Measurements from ENCODE around the gene DISP2. TPM values are rescaled to one million over a fixed set of nuclear protein-coding genes. Genes with fewer than 3 reads are reported as not detected.

Gene DISP2
- total RNA-seq, 1 experiment from 2014 or later: 0.21 TPM

DNA sequence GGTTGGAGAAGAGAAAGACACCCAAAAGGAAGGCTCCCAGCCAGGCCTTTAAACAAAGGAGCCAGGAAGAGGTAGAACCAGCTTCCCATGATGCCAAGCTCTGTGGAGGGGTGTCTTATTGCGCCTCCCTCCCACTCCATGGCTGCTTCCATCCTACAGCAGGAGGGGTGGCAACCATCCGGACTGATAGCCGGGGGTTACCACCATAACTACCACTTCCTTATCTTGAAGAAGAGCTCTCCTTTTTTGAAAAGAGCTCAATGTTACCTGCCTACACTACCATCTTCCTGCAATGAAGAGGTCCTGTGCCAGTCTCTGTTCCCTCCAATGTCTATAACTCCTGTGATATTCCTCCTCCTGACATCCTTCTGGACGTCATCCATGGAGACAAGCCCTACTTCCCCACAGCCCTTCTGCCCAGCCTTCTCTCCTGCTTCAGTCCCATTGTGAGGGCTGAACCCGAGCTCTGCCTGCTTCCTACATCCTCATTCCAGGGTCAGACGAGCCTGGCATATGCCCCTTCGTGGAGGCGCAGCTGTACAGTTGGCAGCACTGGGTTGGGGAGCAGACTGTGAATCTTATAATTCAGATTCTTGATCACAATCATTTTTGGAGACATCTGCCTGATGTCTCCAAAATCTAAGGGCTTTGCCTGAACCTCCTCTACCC, 25.8 kb upstream of the DISP2 start:
- H3K4me1 ChIP-seq (replicated peaks): peaks cover 92% of the 10 kb centered on the region
- no peaks in the 10 kb centered on the region for H3K9me3 ChIP-seq (replicated peaks)
- DNase-seq (ENCODE audit: low read depth in 1 of 2, low spot score in 2 of 2): no peak
- H3K36me3 ChIP-seq: peaks cover 87% of the 10 kb centered on the region
- no peak overlapping the region for H3K27ac ChIP-seq
- no peaks in the 10 kb centered on the region for H3K27me3 ChIP-seq (replicated peaks)
- no peak overlapping the region for H3K4me3 ChIP-seq

- H3K36me3 ChIP-seq: peaks cover 95% of the 10 kb centered on the region
- H3K27me3 ChIP-seq (replicated peaks): no peaks in the 10 kb centered on the region
- H3K4me3 ChIP-seq: no peak overlapping the region
- 0 out of 2 replicates have a peak overlapping the region, but pooled peaks have one; percentile 6 for H3K27ac ChIP-seq
- peak; percentile 49 to 68 for DNase-seq (ENCODE audit: low read depth in 1 of 2, low spot score in 2 of 2)
- peaks cover 90% of the 10 kb centered on the region for H3K4me1 ChIP-seq (replicated peaks)
- no peaks in the 10 kb centered on the region for H3K9me3 ChIP-seq (replicated peaks)
These were observed 24.0 kb upstream of the DISP2 start for GRCh38 chr15:40333922-40334492.

DNA sequence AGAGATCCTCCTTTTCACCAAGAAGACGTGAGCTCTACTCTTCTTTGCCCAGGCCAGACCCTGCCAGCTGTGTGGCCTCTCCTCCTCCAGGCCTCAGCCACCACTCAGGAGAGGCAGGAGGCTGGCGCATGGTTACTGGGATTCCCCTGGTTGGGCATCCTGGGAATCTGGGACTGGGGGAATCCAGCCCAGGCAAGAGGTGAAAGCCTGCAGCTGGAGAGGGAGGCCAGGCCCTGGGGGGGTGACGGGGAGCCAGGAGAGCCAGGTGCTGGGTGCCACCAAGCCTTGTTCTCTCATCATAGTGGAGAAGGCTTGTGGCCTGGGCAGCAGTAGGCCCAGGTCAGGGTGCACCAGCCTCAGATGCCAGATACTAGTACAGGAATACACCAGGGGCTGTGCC, 23.5 kb upstream of the DISP2 start:
- H3K36me3 ChIP-seq: peaks cover 95% of the 10 kb centered on the region
- no peak overlapping the region for H3K27ac ChIP-seq
- DNase-seq (ENCODE audit: low read depth in 1 of 2, low spot score in 2 of 2): no peak
- H3K27me3 ChIP-seq (replicated peaks): no peaks in the 10 kb centered on the region
- no peaks in the 10 kb centered on the region for H3K9me3 ChIP-seq (replicated peaks)
- peaks cover 90% of the 10 kb centered on the region for H3K4me1 ChIP-seq (replicated peaks)
- no peak overlapping the region for H3K4me3 ChIP-seq

- Histone ChIP-seq H3K4me1 (replicated peaks) (peaks cover 90% of the 10 kb centered on the region), H3K36me3 (peaks cover 95% of the 10 kb centered on the region), H3K4me3 (no peak overlapping the region), H3K27ac (no peak overlapping the region), H3K27me3 (replicated peaks) (no peaks in the 10 kb centered on the region), H3K9me3 (replicated peaks) (no peaks in the 10 kb centered on the region)
- no peak for DNase-seq (ENCODE audit: low read depth in 1 of 2, low spot score in 2 of 2)
These were observed 22.9 kb upstream of the DISP2 start for GRCh38 chr15:40334941-40335795.

DNA sequence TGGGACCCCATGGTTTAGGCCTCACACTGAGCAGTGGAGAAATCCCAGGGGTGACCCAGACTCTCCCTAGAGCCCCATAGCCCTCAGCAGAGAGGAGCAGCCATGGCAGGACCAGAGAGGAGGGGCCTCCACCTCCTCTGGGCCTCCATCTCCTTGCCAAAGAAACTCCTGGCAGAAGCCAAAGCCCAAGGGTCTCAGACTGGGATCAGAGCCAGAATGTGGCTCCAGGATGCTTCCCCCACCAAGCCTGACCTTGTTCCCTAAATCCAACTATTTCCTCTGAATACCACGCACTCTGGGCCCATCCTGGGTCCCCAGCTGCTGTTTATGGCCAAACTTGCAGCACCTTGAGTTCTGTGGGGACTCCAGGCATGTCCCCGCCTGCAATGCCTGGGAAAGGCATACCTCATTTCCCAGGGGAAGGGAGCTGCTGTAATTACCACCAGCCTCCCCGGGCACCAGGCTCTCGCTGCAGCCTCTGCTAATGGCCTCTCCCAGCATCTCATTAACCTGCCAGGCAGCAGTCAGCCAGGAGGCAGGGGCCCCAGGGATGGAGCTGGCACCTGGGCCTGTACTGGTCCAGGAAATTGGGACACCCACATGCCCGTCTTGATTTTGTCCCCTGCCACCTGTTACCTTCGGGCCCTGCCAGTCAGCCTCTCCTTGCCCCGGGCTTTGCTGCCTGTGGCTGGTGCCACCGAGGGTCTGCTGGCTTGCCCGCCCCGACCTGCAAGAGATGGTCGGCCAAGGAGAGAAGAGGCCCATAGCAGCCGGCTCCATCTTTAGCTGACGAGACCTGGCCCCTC, 21.9 kb upstream of the DISP2 start:
- H3K36me3 ChIP-seq: peaks cover 89% of the 10 kb centered on the region
- H3K27ac ChIP-seq: no peak overlapping the region
- peaks cover 90% of the 10 kb centered on the region for H3K4me1 ChIP-seq (replicated peaks)
- no peak overlapping the region for H3K4me3 ChIP-seq
- H3K9me3 ChIP-seq (replicated peaks): no peaks in the 10 kb centered on the region
- H3K27me3 ChIP-seq (replicated peaks): no peaks in the 10 kb centered on the region
- no peak for DNase-seq (ENCODE audit: low read depth in 1 of 2, low spot score in 2 of 2)

DNA sequence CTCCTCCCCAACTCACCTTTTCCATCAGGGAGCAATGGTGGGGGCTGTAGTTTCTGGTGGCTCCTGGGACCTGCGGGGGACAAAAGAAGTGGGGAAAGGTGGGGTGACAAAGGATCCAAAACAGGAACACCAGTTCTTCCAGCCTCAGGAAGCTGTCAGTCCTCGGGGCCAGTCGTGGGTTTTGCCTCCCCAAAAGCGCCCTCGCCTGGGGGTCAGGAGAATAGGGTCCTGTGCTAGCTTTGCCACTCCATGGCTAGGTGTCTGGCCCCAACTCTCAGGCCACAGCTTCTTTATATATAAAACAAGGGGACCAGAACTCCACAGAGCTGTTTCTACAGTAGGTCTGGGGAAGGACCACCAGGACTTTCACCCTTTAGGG, 21.3 kb upstream of the DISP2 start:
- Histone ChIP-seq H3K4me1 (replicated peaks) (peaks cover 90% of the 10 kb centered on the region), H3K27ac (0 out of 2 replicates have a peak overlapping the region, but pooled peaks have one; percentile 97)

DNA sequence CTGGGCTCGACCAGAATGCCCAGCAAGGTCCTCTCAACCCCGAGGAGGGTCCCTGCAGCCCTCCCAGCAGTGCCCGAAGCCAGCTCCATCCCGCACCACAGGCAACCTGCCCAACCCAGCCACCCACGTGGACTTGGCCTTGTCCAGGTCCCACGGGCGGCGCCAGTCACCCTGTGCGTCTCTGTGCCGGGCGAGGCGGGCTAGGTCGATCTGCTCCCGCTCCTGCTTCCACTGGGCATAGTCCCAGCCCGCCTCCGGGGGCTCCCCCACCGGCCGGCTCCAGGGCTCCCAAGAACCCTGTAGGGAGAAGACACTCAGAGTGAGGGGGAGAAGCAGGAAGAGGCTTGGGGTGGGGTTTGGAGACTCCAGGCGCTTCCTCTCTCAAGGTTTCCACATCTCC, 20.4 kb upstream of the DISP2 start:
- Histone ChIP-seq H3K36me3 (peaks cover 76% of the 10 kb centered on the region), H3K4me3 (peak overlapping the region; percentile 49), H3K4me1 (replicated peaks) (peaks cover 90% of the 10 kb centered on the region), H3K27ac (peak overlapping the region; percentile 97), H3K9me3 (replicated peaks) (no peaks in the 10 kb centered on the region), H3K27me3 (replicated peaks) (no peaks in the 10 kb centered on the region)
- no peak for DNase-seq (ENCODE audit: low read depth in 1 of 2, low spot score in 2 of 2)

More for the DNA sequence above, 21.3 kb upstream of the DISP2 start:
- Histone ChIP-seq H3K9me3 (replicated peaks) (no peaks in the 10 kb centered on the region), H3K36me3 (peaks cover 84% of the 10 kb centered on the region), H3K27me3 (replicated peaks) (no peaks in the 10 kb centered on the region), H3K4me3 (no peak overlapping the region)
- DNase-seq (ENCODE audit: low read depth in 1 of 2, low spot score in 2 of 2): no peak

GRCh38 chr15:40338041-40338657, 19.9 kb upstream of the DISP2 start:
- Histone ChIP-seq H3K27ac (peak overlapping the region; percentile 97), H3K36me3 (peaks cover 70% of the 10 kb centered on the region), H3K4me3 (peak overlapping the region; percentile 49), H3K4me1 (replicated peaks) (peaks cover 94% of the 10 kb centered on the region), H3K27me3 (replicated peaks) (no peaks in the 10 kb centered on the region), H3K9me3 (replicated peaks) (no peaks in the 10 kb centered on the region)
- peak; percentile 91 to 94 for DNase-seq (ENCODE audit: low read depth in 1 of 2, low spot score in 2 of 2)

DNA sequence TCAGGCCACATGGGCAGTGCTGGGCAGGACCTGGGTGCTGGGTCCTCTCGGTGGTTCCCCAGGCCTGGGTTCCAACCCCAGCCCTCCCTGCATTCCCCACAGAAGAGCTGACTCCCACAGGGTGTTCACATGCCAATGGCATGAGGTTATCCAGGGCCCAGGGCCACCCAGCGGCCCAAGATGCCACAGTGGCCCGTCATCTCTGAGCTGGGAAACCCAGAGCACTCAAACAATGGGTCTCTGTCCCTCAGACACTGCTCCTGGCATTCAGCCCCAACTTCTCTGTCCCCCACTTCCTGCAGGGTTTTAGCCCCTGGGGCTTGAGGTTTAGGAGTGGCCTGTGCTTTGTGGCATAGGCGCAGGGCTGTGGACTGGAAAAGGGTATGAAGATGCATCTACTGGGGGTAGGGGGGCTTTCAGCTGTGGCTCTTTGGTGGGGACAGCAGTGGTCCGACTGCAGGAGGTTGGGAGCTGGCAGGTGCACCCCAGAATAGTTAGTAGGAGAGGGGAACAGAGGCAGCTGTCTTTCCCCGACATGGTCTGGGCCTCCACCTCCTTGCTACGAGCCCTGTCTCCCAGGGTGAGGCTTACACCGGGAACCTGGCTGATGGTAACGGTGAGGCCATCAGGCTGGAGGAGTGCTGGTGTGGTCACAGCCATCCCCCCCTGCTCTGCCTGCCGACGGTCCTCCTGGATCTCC, 18.9 kb upstream of the DISP2 start:
- peak; percentile 99 for DNase-seq (ENCODE audit: low read depth in 1 of 2, low spot score in 2 of 2)
- Histone ChIP-seq H3K27me3 (replicated peaks) (no peaks in the 10 kb centered on the region), H3K9me3 (replicated peaks) (no peaks in the 10 kb centered on the region), H3K4me3 (peak overlapping the region; percentile 49), H3K27ac (peak overlapping the region; percentile 97), H3K4me1 (replicated peaks) (peaks cover 97% of the 10 kb centered on the region), H3K36me3 (peaks cover 61% of the 10 kb centered on the region)

DNA sequence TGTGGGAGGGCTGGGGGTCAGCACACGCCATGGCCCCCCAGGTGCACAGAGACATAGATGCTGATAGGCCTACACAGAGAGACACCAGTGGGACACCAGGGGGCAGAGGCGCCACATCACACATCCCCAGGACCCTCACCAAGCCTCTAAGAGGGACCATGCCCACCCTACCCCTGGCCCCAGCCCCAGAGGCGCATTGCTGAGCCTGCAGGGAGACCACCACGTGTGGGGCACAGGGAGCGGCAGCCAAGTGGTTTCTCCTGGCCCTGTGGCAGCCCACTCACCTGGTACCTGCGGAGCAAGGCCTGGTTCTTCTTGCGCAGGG, 18.4 kb upstream of the DISP2 start:
- H3K4me3 ChIP-seq: peak overlapping the region; percentile 49
- H3K27ac ChIP-seq: peak overlapping the region; percentile 97
- H3K9me3 ChIP-seq (replicated peaks): no peaks in the 10 kb centered on the region
- DNase-seq (ENCODE audit: low read depth in 1 of 2, low spot score in 2 of 2): no peak
- H3K4me1 ChIP-seq (replicated peaks): peaks cover 97% of the 10 kb centered on the region
- H3K36me3 ChIP-seq: peaks cover 56% of the 10 kb centered on the region
- H3K27me3 ChIP-seq (replicated peaks): no peaks in the 10 kb centered on the region

GRCh38 chr15:40340038-40340739, 17.8 kb upstream of the DISP2 start:
- Histone ChIP-seq H3K4me1 (replicated peaks) (peaks cover 95% of the 10 kb centered on the region), H3K27me3 (replicated peaks) (no peaks in the 10 kb centered on the region), H3K4me3 (peak overlapping the region; percentile 49), H3K36me3 (peaks cover 50% of the 10 kb centered on the region), H3K27ac (peak overlapping the region; percentile 97), H3K9me3 (replicated peaks) (no peaks in the 10 kb centered on the region)
- peak; percentile 81 to 84 for DNase-seq (ENCODE audit: low read depth in 1 of 2, low spot score in 2 of 2)

DNA sequence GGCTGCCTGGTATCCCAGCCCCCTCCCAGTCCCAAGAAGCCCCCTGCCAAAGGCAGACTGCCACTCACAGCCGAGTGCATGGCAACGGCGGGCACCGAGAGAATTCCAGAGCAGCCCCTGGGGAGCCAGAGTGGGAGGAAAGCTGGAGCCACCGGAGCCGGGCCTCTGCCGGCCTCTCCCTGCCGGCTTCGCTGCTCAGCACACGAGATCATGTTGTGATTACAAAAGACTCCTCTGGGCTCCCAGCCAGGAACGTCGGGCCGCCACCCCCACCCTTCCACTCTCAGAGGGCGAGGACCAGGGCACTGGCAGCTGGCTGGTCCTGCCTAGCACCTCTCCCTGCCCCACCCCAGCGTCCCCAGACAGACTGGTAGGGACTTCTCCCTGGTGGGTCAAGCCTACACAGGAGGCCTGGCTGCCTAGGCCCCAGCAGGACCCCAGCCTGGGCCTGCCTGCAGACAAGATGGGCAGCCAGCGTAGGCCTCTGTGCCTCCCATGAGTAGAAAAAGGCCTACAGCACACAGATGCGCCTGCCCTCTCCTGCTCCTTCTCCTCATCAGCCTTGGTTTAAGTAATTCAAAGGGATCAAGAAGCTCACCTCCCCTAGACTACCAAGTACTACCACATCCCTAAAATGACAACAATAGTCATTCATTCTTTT, 17.1 kb upstream of the DISP2 start, which contains the start of gene CCDC9B:
Gene CCDC9B (minus strand): TSS at position 200 of the 661 bp plus-strand sequence. CDS start 120 bp downstream, at position 80.
- no peaks in the 10 kb centered on the region for H3K27me3 ChIP-seq (replicated peaks)
- H3K9me3 ChIP-seq (replicated peaks): no peaks in the 10 kb centered on the region
- peak within 1 kb of the TSS; percentile 49 for H3K4me3 ChIP-seq
- H3K27ac ChIP-seq: peak within 1 kb of the TSS; percentile 97
- peaks cover 88% of the 10 kb centered on the region for H3K4me1 ChIP-seq (replicated peaks)
- H3K36me3 ChIP-seq: peaks cover 43% of the 10 kb centered on the region
- peak; percentile 93 to 94 for DNase-seq (ENCODE audit: low read depth in 1 of 2, low spot score in 2 of 2)
